NCI-H460 (cell line): ENCODE results near the gene ZNF791. TPM values are rescaled to one million over a fixed set of nuclear protein-coding genes. Genes with fewer than 3 reads are reported as not detected.

ENCODE experiments used
- total RNA-seq: library from RNA; depleted of rRNA; stranded (reverse); fragments of >200 nt; shearing (Covaris generic); gene quantifications from 2 replicates; pipeline ENCODE4 v1.2.3, GENCODE V29; 2014; rRNA removed

Gene ZNF791
- total RNA-seq, 1 experiment from 2014 or later = 15.2 TPM

Other genes starting within 250 kb of the ZNF791 start
- not detected in 2 replicates for gene ZNF442, start 245.2 kb upstream of the ZNF791 start, total RNA-seq
- gene ZNF799, start 209.6 kb upstream of the ZNF791 start, total RNA-seq = 1.6 and 2.5 TPM in 2 replicates
- 1.1 and 1.4 TPM in 2 replicates for gene ZNF443, start 169.9 kb upstream of the ZNF791 start, total RNA-seq
- gene ZNF709, start 126.1 kb upstream of the ZNF791 start, total RNA-seq = 0.15 TPM in 1 of 2 replicates, not detected in the other
- 3.5 and 4.1 TPM in 2 replicates for gene ZNF564, start 59.4 kb upstream of the ZNF791 start, total RNA-seq
- 1.7 and 1.8 TPM in 2 replicates for gene ZNF490, start 107 bp upstream of the ZNF791 start, total RNA-seq
- 21.5 and 27.7 TPM in 2 replicates for gene MAN2B1, start 55.8 kb downstream of the ZNF791 start, total RNA-seq
- 5.8 and 7.7 TPM in 2 replicates for gene WDR83, start 55.9 kb downstream of the ZNF791 start, total RNA-seq
- gene DHPS, start 71.0 kb downstream of the ZNF791 start, total RNA-seq = 75.7 and 83.6 TPM in 2 replicates
- not detected in 2 replicates for gene GNG14, start 77.1 kb downstream of the ZNF791 start, total RNA-seq
- 6.2 and 6.9 TPM in 2 replicates for gene FBXW9, start 85.7 kb downstream of the ZNF791 start, total RNA-seq
- 17.4 and 23.4 TPM in 2 replicates for gene TNPO2, start 113.0 kb downstream of the ZNF791 start, total RNA-seq
- 141 and 145 TPM in 2 replicates for gene TRIR, start 123.8 kb downstream of the ZNF791 start, total RNA-seq
- gene GET3, start 126.6 kb downstream of the ZNF791 start, total RNA-seq = 50.9 and 53.9 TPM in 2 replicates
- 0.22 TPM in 1 of 2 replicates, not detected in the other for gene BEST2, start 140.9 kb downstream of the ZNF791 start, total RNA-seq
- 6.0 TPM in 2 replicates for gene HOOK2, start 164.6 kb downstream of the ZNF791 start, total RNA-seq
- gene JUNB, start 180.6 kb downstream of the ZNF791 start, total RNA-seq = 137 and 153 TPM in 2 replicates
- gene PRDX2, start 190.9 kb downstream of the ZNF791 start, total RNA-seq = 216 and 259 TPM in 2 replicates
- gene THSD8, start 191.1 kb downstream of the ZNF791 start, total RNA-seq = not detected in 2 replicates
- gene RNASEH2A, start 195.7 kb downstream of the ZNF791 start, total RNA-seq = 25.6 and 31.1 TPM in 2 replicates
- not detected in 2 replicates for gene RTBDN, start 223.7 kb downstream of the ZNF791 start, total RNA-seq
- gene MAST1, start 227.6 kb downstream of the ZNF791 start, total RNA-seq = 1.7 TPM in 2 replicates